SK-N-SH (cell line): ENCODE data around the gene KLK3. TPM values are rescaled to one million over a fixed set of nuclear protein-coding genes. Genes with fewer than 3 reads are reported as not detected.

Source experiments
- CTCF ChIA-PET: fragments of 300-600, 350-600 bp; formaldehyde crosslinking; extraction: SDS; loops from one replicate; lab custom pipeline; 2021; lab: Yijun Ruan, JAX
- POLR2A ChIA-PET: fragments of 350-600 bp; sonication (Branson Sonifier 250); formaldehyde crosslinking; extraction: SDS; loops from one replicate; lab custom pipeline; 2020; ENCODE audit warnings: antibody characterized with exemption, inconsistent platforms; lab: Yijun Ruan, JAX
- DNase-seq: peaks from one replicate; pipeline ENCODE4 v3.0.0; 2012
- H2AFZ ChIP-seq: fragments of 200-600 bp; sonication (generic); 2 replicates; pipeline ENCODE4 v1.8.1; 2016; ENCODE audit warnings: antibody characterized with exemption, mild to moderate bottlenecking, low read depth
- H3F3A ChIP-seq: fragments of 200-600 bp; sonication (generic); replicated peaks from 2 replicates; pipeline ENCODE3; 2016; ENCODE audit warnings: antibody characterized with exemption, mild to moderate bottlenecking; ENCODE audit not compliant: insufficient read depth
- H3K27ac ChIP-seq, 2 experiments: fragments of 200-500 bp in 1 of 2; fragments of 200-600 bp in 1 of 2; sonication (Bioruptor generic) in 1 of 2; sonication (generic), shearing (Covaris generic) in 1 of 2; 2 replicates each; pipeline versions ENCODE4 v1.5.1 to v1.6.1; 2014 to 2016; ENCODE audit warnings: low read depth in 2 of 2, inconsistent platforms in 1 of 2, low read length in 1 of 2, mild to moderate bottlenecking in 1 of 2, mixed read lengths in 1 of 2
- H3K27me3 ChIP-seq: fragments of 200-600 bp; sonication (generic), shearing (Covaris generic); 2 replicates; pipeline ENCODE4 v1.6.1; 2016; ENCODE audit warnings: mixed run types; ENCODE audit not compliant: insufficient read depth
- H3K36me3 ChIP-seq, 2 experiments: fragments of 200-500 bp in 1 of 2; fragments of 200-600 bp in 1 of 2; sonication (Bioruptor generic) in 1 of 2; sonication (generic) in 1 of 2; replicated peaks in 1 of 2; 2 replicates each; pipeline versions ENCODE3 to v1.5.1; 2014 to 2016; ENCODE audit warnings: low read length in 1 of 2, mild to moderate bottlenecking in 1 of 2; ENCODE audit not compliant: insufficient read depth in 2 of 2, control insufficient read depth in 1 of 2
- H3K4me1 ChIP-seq, 2 experiments: fragments of 200-500 bp in 1 of 2; fragments of 200-600 bp in 1 of 2; sonication (Bioruptor generic) in 1 of 2; sonication (generic), shearing (Covaris generic) in 1 of 2; 2 replicates each; pipeline versions ENCODE4 v1.5.1 to v1.6.1; 2014 to 2016; ENCODE audit warnings: low read depth in 1 of 2, low read length in 1 of 2, mixed run types in 1 of 2; ENCODE audit not compliant: insufficient read depth in 2 of 2, control insufficient read depth in 1 of 2
- H3K4me2 ChIP-seq: fragments of 200-600 bp; sonication (generic), shearing (Covaris generic); 2 replicates; pipeline ENCODE4 v1.6.1; 2017; ENCODE audit warnings: mixed run types
- H3K4me3 ChIP-seq, 2 experiments: fragments of 200-500 bp in 1 of 2; fragments of 200-600 bp in 1 of 2; sonication (Bioruptor generic) in 1 of 2; sonication (generic), shearing (Covaris generic) in 1 of 2; 2 replicates each; pipeline versions ENCODE4 v1.5.1 to v1.8.1; 2014 to 2016; ENCODE audit warnings: low read depth in 2 of 2, inconsistent platforms in 1 of 2, low read length in 1 of 2, mild to moderate bottlenecking in 1 of 2, mixed read lengths in 1 of 2, moderate library complexity in 1 of 2
- H3K79me2 ChIP-seq: fragments of 200-600 bp; sonication (generic); 2 replicates; pipeline ENCODE4 v1.8.1; 2017; ENCODE audit warnings: mild to moderate bottlenecking; ENCODE audit not compliant: insufficient read depth
- H3K9ac ChIP-seq: fragments of 200-600 bp; sonication (generic); 2 replicates; pipeline ENCODE4 v1.6.1; 2017; ENCODE audit warnings: mixed run types
- H3K9me2 ChIP-seq: fragments of 200-600 bp; sonication (generic); 2 replicates; pipeline ENCODE4 v1.6.1; 2017; ENCODE audit warnings: mixed run types
- H3K9me3 ChIP-seq: fragments of 200-600 bp; sonication (generic); 2 replicates; pipeline ENCODE4 v1.6.1; 2017; ENCODE audit warnings: mixed run types, mild to moderate bottlenecking, moderate library complexity
- H4K20me1 ChIP-seq: fragments of 200-600 bp; sonication (generic); 2 replicates; pipeline ENCODE4 v1.6.1; 2017; ENCODE audit warnings: mild to moderate bottlenecking, mixed run types; ENCODE audit not compliant: insufficient read depth
- ELF1 ChIP-seq: IDR thresholded peaks from 2 replicates; pipeline ENCODE4 v1.4.0; 2012
- EP300 ChIP-seq, 2 experiments: IDR thresholded peaks; 2 replicates each; pipeline versions ENCODE4 v1.4.0 to v1.6.1; 2012; ENCODE audit warnings: borderline replicate concordance in 1 of 2, low read depth in 1 of 2, low read length in 1 of 2
- EZH2phosphoT487 ChIP-seq: fragments of 200-600 bp; sonication (generic); IDR thresholded peaks from 2 replicates; pipeline ENCODE4 v1.6.1; 2017; ENCODE audit warnings: low read depth, mixed run types, mild to moderate bottlenecking, antibody characterized with exemption, moderate library complexity, borderline replicate concordance
- FOXM1 ChIP-seq: IDR thresholded peaks from 2 replicates; pipeline ENCODE4 v1.4.0; 2012; ENCODE audit warnings: low read depth, mild to moderate bottlenecking
- GABPA ChIP-seq: IDR thresholded peaks from 2 replicates; pipeline ENCODE4 v1.4.0; 2012; ENCODE audit warnings: low read depth, mild to moderate bottlenecking
- GATA2 ChIP-seq: sonication (generic); formaldehyde crosslinking; IDR thresholded peaks from 2 replicates; pipeline ENCODE4 v1.5.0; 2020; ENCODE audit warnings: mild to moderate bottlenecking, missing genetic modification reagents
- JUND ChIP-seq: IDR thresholded peaks from 2 replicates; pipeline ENCODE4 v1.4.0; 2012
- MEF2A ChIP-seq: IDR thresholded peaks from 2 replicates; pipeline ENCODE4 v1.4.0; 2012; ENCODE audit warnings: low read depth, borderline replicate concordance
- NRF1 ChIP-seq: IDR thresholded peaks from 2 replicates; pipeline ENCODE4 v1.6.1; 2012; ENCODE audit warnings: low read depth, mild to moderate bottlenecking, low read length
- RCOR1 ChIP-seq: fragments of 150-350 bp; IDR thresholded peaks from 2 replicates; pipeline ENCODE4 v1.6.1; 2017; ENCODE audit warnings: antibody characterized with exemption, low read length
- RFX5 ChIP-seq: IDR thresholded peaks from 2 replicates; pipeline ENCODE4 v1.6.1; 2012; ENCODE audit warnings: mild to moderate bottlenecking, improper control_type of control experiment, low read length
- SIN3A ChIP-seq: IDR thresholded peaks from 2 replicates; pipeline ENCODE4 v1.6.1; 2012; ENCODE audit warnings: low read depth, mild to moderate bottlenecking, low read length, moderate library complexity, borderline replicate concordance
- TAF1 ChIP-seq: IDR thresholded peaks from 2 replicates; pipeline ENCODE4 v1.6.1; 2012; ENCODE audit warnings: low read depth, mild to moderate bottlenecking, low read length, moderate library complexity, borderline replicate concordance
- TEAD4 ChIP-seq: IDR thresholded peaks from 2 replicates; pipeline ENCODE4 v1.4.0; 2012; ENCODE audit warnings: mild to moderate bottlenecking, borderline replicate concordance; ENCODE audit not compliant: insufficient read depth
- YY1 ChIP-seq: IDR thresholded peaks from 2 replicates; pipeline ENCODE4 v1.4.0; 2012; ENCODE audit warnings: low read depth, mild to moderate bottlenecking
- WGBS: methylation state at CpG from one replicate; pipeline ENCODE4 v1.1.6; 2017; ENCODE audit warnings: low lambda C conversion rate; 5-methylcytosine and 5-hydroxymethylcytosine counted together
- polyA plus RNA-seq, 3 experiments: library from polyadenylated mRNA; depleted of rRNA; stranded (reverse); fragments of >200 nt; gene quantifications; 2 replicates each; pipeline ENCODE4 v1.2.3, GENCODE V29; 2012
- TF ChIP-seq, protein P1 (sequence below): fragments of 150-350 bp; IDR thresholded peaks from 2 replicates; pipeline ENCODE4 v1.6.1; 2017; ENCODE audit warnings: antibody characterized with exemption, low read length, low read depth, borderline replicate concordance
- TF ChIP-seq, protein P2 (sequence below): IDR thresholded peaks from 2 replicates; pipeline ENCODE4 v1.6.1; 2012; ENCODE audit warnings: mild to moderate bottlenecking, low read depth, low read length, moderate library complexity
- TF ChIP-seq, protein P3 (sequence below): fragments of 150-350 bp; IDR thresholded peaks from 2 replicates; pipeline ENCODE4 v1.6.1; 2016; ENCODE audit warnings: mild to moderate bottlenecking, low read depth, low read length
- TF ChIP-seq, protein P4 (sequence below): IDR thresholded peaks from 2 replicates; pipeline ENCODE4; 2012
- TF ChIP-seq, protein P5 (sequence below): IDR thresholded peaks from 2 replicates; pipeline ENCODE4 v1.4.0; 2012; ENCODE audit warnings: low read depth

KLK3 gene
- polyA plus RNA-seq, 1 of the 3 experiments (the other 2 are of a cell fraction) = not detected

DNA sequence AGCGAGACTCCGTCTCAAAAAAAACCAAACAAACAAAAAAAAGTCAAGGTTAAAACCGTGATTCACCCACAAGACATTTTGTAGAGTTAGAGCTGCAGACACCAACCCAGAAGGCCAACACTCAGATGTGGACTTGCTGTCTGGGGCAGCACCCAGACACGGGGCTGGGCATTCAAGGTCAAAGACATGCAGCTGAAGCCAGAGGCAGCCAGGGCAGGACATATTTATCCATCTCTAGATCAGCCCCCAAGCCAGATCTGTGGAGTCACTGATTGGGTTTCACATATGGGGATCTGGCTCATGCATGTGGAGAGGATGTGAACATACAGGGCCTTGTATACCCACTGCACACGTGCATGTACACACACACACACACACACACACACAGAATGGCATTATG, 24.9 kb upstream of the KLK3 start (continued):
- TF ChIP-seq, protein P1, sequence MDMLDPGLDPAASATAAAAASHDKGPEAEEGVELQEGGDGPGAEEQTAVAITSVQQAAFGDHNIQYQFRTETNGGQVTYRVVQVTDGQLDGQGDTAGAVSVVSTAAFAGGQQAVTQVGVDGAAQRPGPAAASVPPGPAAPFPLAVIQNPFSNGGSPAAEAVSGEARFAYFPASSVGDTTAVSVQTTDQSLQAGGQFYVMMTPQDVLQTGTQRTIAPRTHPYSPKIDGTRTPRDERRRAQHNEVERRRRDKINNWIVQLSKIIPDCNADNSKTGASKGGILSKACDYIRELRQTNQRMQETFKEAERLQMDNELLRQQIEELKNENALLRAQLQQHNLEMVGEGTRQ = no peak

DNA sequence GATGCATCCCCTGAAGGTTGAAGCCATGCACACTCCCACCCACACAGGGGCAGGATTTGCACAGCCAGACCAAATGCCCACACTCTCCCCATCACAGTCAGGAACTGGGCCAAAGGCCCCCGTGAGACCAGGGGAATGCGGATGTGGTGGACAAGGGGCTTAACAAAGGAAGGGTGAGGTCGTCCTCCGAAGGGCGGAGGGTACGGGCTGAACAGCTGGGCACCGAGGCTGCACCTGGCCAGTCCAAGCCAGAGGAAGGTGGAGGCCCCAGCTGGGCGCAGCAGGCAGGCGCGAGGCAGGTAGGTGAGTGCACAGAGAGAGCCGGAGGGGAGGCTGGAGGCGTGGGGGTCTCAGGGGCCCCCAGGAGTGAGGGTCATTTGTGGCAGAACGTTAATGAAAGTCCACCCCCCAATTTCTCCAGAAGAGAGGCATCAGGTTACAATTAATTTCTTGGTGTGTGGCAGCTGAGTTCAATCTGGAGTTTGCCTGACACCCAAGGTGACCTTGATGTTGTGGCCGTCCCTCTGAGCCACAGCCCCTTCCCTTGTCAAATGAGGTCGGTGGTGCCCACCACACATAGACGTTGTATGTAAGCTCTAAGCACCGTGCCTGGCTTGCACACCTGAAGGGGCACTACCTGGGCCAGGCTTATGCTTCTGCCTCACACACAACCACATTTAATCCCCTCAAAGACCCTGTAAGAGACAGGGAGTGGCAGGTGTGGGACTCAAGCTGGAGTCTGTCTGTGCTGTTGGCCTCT, 24.3 kb upstream of the KLK3 start:
- Histone ChIP-seq H3K9ac (no peak overlapping the region), H3K4me2 (no peak overlapping the region), H3K27ac (no peak overlapping the region), H4K20me1 (no peaks in the 10 kb centered on the region), H3K4me1 (peaks cover 0 to 3% of the 10 kb centered on the region in 2 experiments; a peak in 1 of 4 replicates), H3K9me2 (no peaks in the 10 kb centered on the region), H3K27me3 (peaks cover 7% of the 10 kb centered on the region; the same call in 1 of the 2 replicates), H3K79me2 (no peaks in the 10 kb centered on the region), H2AFZ (no peak overlapping the region), H3K36me3 (no peaks in the 10 kb centered on the region), H3K4me3 (no peak overlapping the region), H3K9me3 (no peaks in the 10 kb centered on the region), H3F3A (no peaks in the 10 kb centered on the region)
- CTCF ChIA-PET = no interaction called here
- WGBS = 51% methylated on average over 16 of the region's 17 CpGs
- TF ChIP-seq, protein P2, sequence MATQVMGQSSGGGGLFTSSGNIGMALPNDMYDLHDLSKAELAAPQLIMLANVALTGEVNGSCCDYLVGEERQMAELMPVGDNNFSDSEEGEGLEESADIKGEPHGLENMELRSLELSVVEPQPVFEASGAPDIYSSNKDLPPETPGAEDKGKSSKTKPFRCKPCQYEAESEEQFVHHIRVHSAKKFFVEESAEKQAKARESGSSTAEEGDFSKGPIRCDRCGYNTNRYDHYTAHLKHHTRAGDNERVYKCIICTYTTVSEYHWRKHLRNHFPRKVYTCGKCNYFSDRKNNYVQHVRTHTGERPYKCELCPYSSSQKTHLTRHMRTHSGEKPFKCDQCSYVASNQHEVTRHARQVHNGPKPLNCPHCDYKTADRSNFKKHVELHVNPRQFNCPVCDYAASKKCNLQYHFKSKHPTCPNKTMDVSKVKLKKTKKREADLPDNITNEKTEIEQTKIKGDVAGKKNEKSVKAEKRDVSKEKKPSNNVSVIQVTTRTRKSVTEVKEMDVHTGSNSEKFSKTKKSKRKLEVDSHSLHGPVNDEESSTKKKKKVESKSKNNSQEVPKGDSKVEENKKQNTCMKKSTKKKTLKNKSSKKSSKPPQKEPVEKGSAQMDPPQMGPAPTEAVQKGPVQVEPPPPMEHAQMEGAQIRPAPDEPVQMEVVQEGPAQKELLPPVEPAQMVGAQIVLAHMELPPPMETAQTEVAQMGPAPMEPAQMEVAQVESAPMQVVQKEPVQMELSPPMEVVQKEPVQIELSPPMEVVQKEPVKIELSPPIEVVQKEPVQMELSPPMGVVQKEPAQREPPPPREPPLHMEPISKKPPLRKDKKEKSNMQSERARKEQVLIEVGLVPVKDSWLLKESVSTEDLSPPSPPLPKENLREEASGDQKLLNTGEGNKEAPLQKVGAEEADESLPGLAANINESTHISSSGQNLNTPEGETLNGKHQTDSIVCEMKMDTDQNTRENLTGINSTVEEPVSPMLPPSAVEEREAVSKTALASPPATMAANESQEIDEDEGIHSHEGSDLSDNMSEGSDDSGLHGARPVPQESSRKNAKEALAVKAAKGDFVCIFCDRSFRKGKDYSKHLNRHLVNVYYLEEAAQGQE = no peak
- no peak for TF ChIP-seq GABPA
- no peak for TF ChIP-seq EZH2phosphoT487
- TF ChIP-seq RFX5 = no peak
- TF ChIP-seq, protein P3, sequence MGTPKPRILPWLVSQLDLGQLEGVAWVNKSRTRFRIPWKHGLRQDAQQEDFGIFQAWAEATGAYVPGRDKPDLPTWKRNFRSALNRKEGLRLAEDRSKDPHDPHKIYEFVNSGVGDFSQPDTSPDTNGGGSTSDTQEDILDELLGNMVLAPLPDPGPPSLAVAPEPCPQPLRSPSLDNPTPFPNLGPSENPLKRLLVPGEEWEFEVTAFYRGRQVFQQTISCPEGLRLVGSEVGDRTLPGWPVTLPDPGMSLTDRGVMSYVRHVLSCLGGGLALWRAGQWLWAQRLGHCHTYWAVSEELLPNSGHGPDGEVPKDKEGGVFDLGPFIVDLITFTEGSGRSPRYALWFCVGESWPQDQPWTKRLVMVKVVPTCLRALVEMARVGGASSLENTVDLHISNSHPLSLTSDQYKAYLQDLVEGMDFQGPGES = no peak
- TF ChIP-seq, protein P4, sequence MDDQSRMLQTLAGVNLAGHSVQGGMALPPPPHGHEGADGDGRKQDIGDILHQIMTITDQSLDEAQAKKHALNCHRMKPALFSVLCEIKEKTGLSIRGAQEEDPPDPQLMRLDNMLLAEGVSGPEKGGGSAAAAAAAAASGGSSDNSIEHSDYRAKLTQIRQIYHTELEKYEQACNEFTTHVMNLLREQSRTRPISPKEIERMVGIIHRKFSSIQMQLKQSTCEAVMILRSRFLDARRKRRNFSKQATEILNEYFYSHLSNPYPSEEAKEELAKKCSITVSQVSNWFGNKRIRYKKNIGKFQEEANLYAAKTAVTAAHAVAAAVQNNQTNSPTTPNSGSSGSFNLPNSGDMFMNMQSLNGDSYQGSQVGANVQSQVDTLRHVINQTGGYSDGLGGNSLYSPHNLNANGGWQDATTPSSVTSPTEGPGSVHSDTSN = no peak
- no peak for TF ChIP-seq TAF1
- no peak for TF ChIP-seq NRF1
- no peak for TF ChIP-seq ELF1
- no peak for TF ChIP-seq JUND
- TF ChIP-seq TEAD4 = no peak
- TF ChIP-seq, protein P1 = no peak
- TF ChIP-seq, protein P5, sequence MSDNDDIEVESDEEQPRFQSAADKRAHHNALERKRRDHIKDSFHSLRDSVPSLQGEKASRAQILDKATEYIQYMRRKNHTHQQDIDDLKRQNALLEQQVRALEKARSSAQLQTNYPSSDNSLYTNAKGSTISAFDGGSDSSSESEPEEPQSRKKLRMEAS = no peak
- TF ChIP-seq RCOR1 = no peak
- TF ChIP-seq MEF2A = no peak
- no peak for TF ChIP-seq YY1
- TF ChIP-seq GATA2 = no peak
- TF ChIP-seq EP300 (IDR thresholded peaks at IDR 0.05; ENCODE audit: borderline replicate concordance in 1 of 2, low read depth in 1 of 2, low read length in 1 of 2) = no peak
- no peak for TF ChIP-seq SIN3A
- no peak for TF ChIP-seq FOXM1
- DNase-seq = peak; percentile 57
- POLR2A ChIA-PET = no interaction called here
